HG02571 (cell line): Measurements from ENCODE around the gene ZSWIM8.
A peak's percentile ranks its signal among the peaks of the same experiment; 100 is the strongest.

Source experiments
- ATAC-seq: cut with Tn5 transposase; IDR thresholded peaks from one replicate; pipeline ENCODE4 v1.9.1; 2021; ENCODE audit warnings: mild to moderate bottlenecking, moderate library complexity; ENCODE audit not compliant: unreplicated experiment

ZSWIM8 gene

DNA sequence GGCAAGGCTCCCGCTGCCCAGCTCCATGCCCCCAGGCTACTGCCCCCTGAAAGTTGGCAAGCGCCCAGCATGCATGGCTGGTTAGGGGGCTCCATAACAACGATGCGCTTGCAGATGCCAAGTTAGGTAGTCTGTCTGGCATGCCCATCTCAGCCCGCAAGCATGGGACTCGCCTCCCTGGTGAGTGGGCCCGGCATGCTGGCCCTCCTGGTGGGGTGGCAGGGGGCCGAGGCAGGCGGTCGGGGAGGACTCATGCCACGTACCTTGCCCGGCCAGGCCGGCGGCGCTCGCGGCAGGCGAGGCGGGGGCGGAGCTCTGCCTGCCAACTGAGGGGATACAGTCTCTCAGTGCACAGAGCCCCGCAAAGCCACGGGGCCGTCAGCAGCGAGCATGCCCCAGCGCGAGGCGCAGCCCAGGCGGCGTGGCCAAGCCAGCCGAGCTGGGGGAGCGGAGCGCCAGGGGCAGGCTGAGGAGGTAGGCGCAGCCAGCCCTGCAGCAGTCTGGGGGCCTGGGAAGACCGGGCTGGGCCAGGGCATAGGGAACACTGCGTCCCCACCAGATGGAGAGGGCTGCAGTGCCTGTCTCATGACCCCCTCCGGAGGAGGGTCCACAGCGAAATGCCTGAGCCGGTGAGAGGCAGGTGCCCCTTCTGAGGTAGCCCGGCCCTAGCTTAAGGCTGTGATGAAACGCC is 54.0 kb downstream of the ZSWIM8 start:
- ATAC-seq: no peak

DNA sequence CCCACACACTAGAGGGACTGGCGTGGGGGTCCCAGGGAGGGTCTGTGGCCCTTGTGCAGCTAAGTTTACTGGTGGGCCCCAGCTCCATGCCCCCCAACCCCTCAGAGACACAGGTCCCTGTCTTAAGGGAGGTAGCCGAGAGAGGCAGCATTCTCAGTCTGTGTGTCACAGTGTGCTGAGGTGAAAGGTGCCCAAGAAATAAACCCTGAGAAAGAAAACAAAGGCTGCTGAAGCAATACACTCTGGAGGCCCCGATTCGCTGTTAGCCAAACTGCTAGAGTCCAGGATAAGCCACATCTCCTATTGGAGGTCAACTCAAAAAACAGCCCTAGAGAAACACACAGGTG is 54.6 kb downstream of the ZSWIM8 start:
- no peak for ATAC-seq

DNA sequence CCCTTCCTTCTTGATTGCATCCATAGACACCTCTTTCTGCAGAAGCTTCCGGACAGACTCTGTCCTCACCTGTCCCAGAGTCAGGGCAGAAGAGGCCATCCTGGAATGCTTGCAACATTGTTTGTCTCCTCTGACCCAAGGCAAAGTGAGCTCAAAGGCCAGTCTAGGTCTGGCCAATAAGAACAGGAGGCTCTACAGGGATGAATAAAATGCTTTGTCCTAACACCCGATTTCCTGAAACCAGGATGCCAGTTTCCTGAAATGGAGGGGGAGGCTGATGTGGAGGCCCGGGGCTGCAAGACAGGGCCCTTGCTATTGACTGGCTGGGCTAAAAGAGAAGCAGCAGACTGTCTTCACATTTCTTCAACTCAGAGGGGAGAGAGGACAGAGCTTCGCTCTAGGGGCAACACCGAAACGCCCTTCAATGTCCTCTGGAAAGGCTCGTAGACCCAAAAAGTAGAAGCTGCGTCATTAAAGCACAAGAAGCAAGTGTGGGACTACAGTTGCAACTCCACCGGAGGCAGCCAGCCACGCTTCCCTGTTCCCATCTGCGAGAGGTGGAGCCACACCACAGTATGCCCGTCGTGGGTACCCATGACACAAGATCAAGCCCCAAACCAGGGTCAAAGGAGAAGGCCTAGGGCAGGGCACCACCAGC is 55.1 kb downstream of the ZSWIM8 start:
- ATAC-seq: no peak

DNA sequence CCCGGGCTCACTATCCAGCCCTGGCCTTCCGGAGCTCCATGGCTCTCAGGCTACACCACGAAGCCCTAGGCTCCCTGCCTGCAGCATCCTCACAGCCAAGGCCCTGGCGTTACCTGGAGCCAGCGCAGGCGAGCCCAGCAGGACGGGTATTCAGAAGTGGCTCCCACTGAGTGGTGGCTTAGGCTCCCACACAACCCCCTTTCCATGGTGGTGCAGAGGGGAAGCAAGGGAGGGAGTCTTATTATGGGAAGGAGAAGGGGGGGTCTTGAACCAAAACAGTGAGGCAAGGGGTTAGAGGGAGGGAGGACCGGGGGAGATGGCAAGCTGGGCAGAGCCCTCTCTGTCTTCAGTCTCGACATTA is 55.6 kb downstream of the ZSWIM8 start:
- no peak for ATAC-seq

DNA sequence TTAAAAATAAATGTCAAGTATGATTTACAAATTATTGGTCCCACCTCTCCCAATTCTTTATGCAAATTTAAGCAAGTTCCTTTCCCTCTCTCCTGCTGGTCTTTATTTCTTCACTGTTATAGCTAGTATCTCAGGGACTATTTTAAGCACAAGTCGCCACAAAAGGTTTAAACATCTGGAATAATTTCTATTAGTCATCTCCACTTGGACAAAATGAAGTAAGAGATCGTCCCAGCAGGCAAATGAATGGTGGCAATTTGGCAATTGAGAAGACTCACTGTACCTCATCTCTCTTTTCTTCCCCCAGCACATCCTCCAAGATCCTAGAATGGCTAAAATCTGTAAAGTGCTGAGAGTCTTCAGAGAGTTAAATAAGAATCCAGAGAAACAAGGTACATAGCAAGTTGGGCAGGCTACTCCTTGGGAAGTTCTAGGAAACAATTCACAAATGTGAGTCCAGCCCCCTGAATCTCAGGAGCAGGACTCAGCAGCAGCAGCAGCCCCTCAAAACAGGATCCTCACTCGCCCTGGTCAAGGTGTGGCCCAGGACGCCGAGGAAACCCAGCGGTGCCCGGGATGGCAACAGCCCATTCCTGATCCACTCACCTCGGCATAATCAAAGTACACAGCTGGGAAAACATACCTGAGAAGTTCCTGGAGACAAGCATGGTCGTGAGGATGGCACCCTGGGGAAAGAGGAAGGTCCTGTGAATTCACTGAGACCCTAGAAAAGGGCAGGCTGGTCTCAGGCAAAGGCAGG is 56.3 kb downstream of the ZSWIM8 start:
- no peak for ATAC-seq

DNA sequence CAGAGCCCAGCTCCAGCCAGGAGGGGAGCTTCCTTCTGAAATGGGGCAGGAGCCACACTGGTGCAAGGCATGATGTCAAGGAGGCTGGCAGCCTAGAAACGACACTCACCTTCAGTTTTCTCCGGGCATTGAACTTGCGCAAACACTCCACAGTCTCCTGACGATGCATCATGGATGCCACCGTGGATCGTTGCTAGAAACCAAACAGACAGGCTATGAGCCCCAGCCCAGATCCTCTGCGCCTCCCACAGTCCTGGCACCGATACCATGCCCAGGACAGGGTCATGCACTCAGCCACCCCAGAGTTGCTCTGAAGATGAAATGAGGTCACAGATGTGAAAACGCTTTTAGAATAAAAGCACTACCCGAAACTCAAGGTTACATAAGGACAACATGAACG is 56.9 kb downstream of the ZSWIM8 start:
- ATAC-seq: no peak

DNA sequence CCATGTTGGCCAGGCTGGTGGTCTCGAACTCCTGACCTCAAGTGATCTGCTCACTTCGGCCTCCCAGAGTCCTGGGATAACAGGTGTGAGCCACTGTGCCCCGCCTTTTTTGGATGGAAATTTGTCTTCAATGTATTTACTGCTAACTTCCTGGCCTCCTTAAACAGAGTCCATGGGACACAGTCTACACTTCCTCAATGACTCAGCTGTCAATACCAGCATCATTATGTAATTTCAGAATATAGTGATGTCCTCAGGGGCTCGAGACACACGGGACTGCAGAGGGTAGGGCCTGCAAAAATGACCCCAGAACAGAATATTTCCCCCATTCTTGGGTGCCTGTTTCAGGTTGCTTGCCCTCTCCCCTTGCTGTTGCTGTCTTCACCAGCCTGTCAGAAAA is 57.9 kb downstream of the ZSWIM8 start:
- ATAC-seq: no peak

DNA sequence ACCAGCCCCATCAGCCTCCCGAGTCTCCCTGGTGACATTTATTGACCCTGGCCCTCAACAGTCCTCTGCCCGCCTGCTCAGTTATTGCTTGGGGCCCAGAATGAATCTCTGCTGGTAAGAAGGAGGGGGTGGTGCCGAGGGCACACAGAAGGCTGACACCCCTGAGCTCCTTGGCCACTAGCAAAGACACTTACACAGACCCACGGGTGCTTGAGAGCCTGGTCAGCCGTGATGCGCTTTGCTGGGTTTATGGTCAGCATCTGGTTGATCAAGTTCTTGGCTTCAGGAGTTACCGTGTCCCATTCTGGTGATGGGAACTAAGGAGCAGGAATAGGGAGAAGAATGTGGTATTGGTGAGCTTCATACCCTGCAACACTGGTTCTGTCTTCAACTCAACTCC is 61.6 kb downstream of the ZSWIM8 start:
- ATAC-seq: no peak

DNA sequence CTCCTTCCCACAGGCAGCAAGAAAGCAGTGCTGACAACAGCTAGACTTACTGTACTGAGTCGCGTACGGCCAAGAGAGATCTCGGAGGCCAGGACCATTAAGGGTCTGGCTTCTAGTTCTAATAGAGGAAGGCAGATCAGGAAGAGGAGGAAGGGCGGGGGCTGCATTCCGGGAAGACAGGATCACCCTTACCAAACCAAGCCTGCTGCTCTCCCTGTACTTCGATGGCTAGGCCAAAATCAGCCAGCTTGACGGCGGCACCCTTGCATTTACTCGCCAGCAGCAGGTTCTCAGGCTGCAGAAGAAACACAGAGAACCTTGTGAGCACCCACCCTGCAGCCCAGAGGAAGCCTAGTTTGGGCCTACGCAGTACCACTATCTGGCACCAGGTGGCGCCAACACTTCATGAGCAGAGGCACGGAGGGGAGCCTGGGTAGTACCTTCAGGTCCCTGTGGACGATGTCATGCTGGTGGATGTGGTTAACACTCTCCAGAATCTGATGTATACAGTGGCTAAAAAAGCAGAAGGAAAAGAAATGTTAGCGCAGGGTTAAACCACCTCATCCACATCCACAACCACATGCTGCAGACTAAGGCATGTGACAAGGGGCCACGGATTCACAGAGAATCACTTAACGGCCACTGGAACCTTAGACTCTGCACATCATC is 63.5 kb downstream of the ZSWIM8 start:
- ATAC-seq: peak; percentile 86

DNA sequence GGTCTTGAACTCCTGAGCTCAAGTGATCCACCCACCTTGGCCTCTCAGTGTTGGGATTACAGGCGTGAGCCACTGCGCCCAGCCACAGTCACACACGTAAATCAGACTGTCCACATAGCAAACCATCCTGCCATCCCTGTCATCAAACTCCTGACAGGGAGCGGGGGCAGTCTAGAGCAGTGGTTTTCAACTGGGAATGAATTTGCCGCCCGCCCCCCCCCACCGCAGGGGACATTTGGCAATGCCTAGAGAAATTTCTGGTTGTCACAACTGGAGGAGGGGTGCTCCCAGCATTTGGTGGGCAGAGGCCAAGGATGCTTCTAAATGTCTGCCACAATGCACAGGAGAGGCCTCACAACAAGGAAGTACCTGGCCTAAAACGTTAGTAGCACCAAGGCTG is 64.8 kb downstream of the ZSWIM8 start:
- ATAC-seq: no peak

DNA sequence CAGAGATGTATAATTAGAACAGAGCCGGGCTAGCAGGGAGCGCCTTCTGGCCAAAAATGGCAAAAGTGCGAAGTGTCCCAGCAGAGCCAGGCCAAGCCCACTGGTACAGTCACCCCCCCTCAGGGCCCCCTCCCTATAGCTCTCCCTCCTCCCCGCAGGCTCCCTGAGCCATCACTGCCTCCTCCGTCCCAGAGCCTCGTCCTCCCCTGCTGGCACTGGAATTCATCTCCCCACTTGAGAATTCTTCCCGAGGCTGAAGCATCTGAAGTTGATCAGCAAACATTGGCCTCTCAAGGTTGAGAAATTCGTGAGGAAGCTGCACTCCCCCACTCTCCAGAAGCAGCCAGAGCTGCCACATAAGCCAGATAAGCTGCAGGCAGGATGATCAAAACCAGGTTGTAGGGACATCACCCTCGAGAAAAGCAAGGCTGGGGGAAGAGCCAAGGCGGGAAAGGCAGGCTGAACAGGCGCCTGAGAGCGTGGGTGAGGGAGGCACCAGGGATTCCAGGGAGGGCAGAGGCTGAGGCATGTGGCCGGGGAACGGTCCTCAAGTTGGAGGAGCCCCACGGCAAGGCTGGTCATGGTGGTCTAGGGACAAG is 65.6 kb downstream of the ZSWIM8 start:
- no peak for ATAC-seq
